GM18499 (cell line): ENCODE measurements around the gene LGR5.

Experiments used
- ATAC-seq: cut with Tn5 transposase; IDR thresholded peaks from one replicate; pipeline ENCODE4 v1.9.1; 2021; ENCODE audit warnings: moderate number of reproducible peaks; ENCODE audit not compliant: insufficient read depth, unreplicated experiment

The LGR5 gene

GRCh38 chr12:71439613-71440344 is at the start of gene LGR5:
Gene LGR5 (plus strand): TSS chr12:71439798. CDS start chr12:71440081, 283 bp downstream.
- ATAC-seq, result no peak

GRCh38 chr12:71392521-71393145 is 47.0 kb upstream of the LGR5 start:
- peak; percentile 93 for ATAC-seq

GRCh38 chr12:71393625-71394024 is 46.0 kb upstream of the LGR5 start:
- ATAC-seq, result no peak

GRCh38 chr12:71397433-71397954 is 42.1 kb upstream of the LGR5 start:
- ATAC-seq, result no peak

- ATAC-seq, result no peak
These were observed 40.4 kb upstream of the LGR5 start for GRCh38 chr12:71399197-71399596.

- ATAC-seq, result no peak
These were observed 39.1 kb upstream of the LGR5 start for GRCh38 chr12:71400481-71400880.

- ATAC-seq, result no peak
These were observed 33.7 kb upstream of the LGR5 start for GRCh38 chr12:71405884-71406283.

GRCh38 chr12:71407732-71408131 is 31.9 kb upstream of the LGR5 start:
- no peak for ATAC-seq

GRCh38 chr12:71410844-71411243 is 28.8 kb upstream of the LGR5 start:
- ATAC-seq, result no peak

GRCh38 chr12:71411635-71412034 is 28.0 kb upstream of the LGR5 start:
- ATAC-seq, result no peak

- no peak for ATAC-seq
These were observed 24.0 kb upstream of the LGR5 start for GRCh38 chr12:71415336-71416231.

GRCh38 chr12:71417181-71417580 is 22.4 kb upstream of the LGR5 start:
- ATAC-seq, result no peak

- ATAC-seq, result no peak
These were observed 18.7 kb upstream of the LGR5 start for GRCh38 chr12:71420775-71421406.

- no peak for ATAC-seq
These were observed 13.9 kb upstream of the LGR5 start for GRCh38 chr12:71425568-71426299.

GRCh38 chr12:71426300-71427047 is 13.1 kb upstream of the LGR5 start:
- ATAC-seq, result no peak

GRCh38 chr12:71430756-71431155 is 8.8 kb upstream of the LGR5 start:
- ATAC-seq, result no peak

- no peak for ATAC-seq
These were observed 7.6 kb upstream of the LGR5 start for GRCh38 chr12:71431991-71432390.

- no peak for ATAC-seq
These were observed 6.7 kb upstream of the LGR5 start for GRCh38 chr12:71432936-71433335.

GRCh38 chr12:71436696-71437095 is 2.9 kb upstream of the LGR5 start:
- ATAC-seq, result no peak
